LNCAP (cell line): ENCODE results near the gene NUP107.

ENCODE experiments used
- CTCF ChIP-seq: fragments of 450-650 bp; IDR thresholded peaks from 2 replicates; pipeline ENCODE4 v1.5.1; 2017; ENCODE audit warnings: mild to moderate bottlenecking

The NUP107 gene

GRCh38 chr12:68648179-68648578, 38.6 kb upstream of the NUP107 start:
- TF ChIP-seq CTCF, result no peak

- TF ChIP-seq CTCF, result no peak
These were observed 21.7 kb upstream of the NUP107 start for GRCh38 chr12:68665016-68665569.

GRCh38 chr12:68667291-68667690, 19.5 kb upstream of the NUP107 start:
- TF ChIP-seq CTCF, result no peak

- TF ChIP-seq CTCF, result no peak
These were observed 18.9 kb upstream of the NUP107 start for GRCh38 chr12:68667896-68668295.

- no peak for TF ChIP-seq CTCF
These were observed 15.6 kb upstream of the NUP107 start for GRCh38 chr12:68671179-68671578.

GRCh38 chr12:68673788-68674187, 13.0 kb upstream of the NUP107 start:
- TF ChIP-seq CTCF, result no peak

GRCh38 chr12:68674376-68674775, 12.4 kb upstream of the NUP107 start:
- no peak for TF ChIP-seq CTCF
